GM12864 (cell line): ENCODE measurements around the gene MED7.

Experiments
- DNase-seq: peaks from one replicate; pipeline ENCODE4 v3.0.0-alpha.2; 2011; ENCODE audit warnings: low read depth
- H3K4me3 ChIP-seq: 2 replicates; pipeline ENCODE4 v1.5.1; 2011; ENCODE audit warnings: mild to moderate bottlenecking, low read depth, low read length, control low read depth
- TF ChIP-seq, protein P1 (sequence below): IDR thresholded peaks from 2 replicates; pipeline ENCODE4 v1.5.1; 2011; ENCODE audit warnings: low read depth, mild to moderate bottlenecking, moderate library complexity, low read length, control low read depth, inconsistent platforms; ENCODE audit errors: missing control alignments

Gene MED7

DNA sequence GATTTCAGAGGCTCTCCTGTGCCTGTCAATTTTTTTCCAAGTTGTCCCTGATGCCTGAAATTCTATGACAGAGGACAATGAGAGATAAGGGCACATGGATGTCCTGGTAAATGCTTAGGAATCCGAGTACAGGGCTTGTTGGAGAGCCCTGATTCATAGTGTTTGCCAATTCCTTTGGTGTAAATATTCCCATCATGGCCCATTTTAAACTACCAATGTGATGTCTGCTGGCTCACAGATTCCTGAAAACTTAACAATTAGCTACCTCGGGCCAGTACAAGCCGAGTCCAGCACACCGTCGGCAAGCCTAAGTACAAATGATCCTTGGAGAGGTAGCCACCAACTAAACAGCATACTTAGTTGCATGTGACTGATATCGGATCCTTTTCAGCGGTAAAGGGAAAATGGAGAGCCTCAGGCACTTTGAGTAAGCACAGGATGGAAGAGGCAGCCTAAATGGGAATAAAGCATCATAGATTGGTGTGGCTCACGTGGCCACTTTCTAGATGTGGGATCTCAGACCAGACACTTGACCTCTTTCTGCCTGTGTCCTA, 41.5 kb upstream of the MED7 start:
- DNase-seq = no peak
- TF ChIP-seq, protein P1, sequence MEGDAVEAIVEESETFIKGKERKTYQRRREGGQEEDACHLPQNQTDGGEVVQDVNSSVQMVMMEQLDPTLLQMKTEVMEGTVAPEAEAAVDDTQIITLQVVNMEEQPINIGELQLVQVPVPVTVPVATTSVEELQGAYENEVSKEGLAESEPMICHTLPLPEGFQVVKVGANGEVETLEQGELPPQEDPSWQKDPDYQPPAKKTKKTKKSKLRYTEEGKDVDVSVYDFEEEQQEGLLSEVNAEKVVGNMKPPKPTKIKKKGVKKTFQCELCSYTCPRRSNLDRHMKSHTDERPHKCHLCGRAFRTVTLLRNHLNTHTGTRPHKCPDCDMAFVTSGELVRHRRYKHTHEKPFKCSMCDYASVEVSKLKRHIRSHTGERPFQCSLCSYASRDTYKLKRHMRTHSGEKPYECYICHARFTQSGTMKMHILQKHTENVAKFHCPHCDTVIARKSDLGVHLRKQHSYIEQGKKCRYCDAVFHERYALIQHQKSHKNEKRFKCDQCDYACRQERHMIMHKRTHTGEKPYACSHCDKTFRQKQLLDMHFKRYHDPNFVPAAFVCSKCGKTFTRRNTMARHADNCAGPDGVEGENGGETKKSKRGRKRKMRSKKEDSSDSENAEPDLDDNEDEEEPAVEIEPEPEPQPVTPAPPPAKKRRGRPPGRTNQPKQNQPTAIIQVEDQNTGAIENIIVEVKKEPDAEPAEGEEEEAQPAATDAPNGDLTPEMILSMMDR = no peak
- H3K4me3 ChIP-seq = no peak overlapping the region

DNA sequence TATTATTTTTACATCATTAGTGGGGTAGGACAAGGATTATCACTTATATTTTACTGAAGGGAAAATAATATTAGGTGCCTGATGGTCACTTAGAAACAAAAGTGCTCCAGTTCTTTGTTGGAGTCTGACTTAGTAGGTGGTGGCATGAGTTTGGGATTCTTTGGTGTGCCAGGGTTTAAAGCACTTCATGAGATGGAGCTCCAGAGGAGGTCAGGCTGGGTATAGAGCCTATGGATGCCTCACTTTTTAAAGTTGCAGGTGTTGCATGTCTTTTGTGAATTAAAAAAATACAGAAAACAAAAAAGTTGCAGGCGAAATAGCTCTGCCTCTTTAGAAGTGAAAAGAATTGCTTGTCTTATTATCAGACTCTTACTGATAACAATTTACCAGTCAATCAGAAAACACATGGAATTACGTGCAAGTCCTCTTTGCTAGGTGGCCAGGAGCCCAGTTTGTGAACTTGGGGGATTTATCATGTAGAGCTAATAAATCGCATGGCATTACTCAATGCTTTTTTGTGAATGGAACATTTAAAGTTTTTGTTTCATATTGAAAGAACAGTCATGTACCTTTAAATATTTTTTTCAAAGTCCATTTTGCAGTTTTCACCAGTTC, 39.6 kb upstream of the MED7 start:
- H3K4me3 ChIP-seq = no peak overlapping the region
- TF ChIP-seq, protein P1 = no peak
- DNase-seq = no peak

DNA sequence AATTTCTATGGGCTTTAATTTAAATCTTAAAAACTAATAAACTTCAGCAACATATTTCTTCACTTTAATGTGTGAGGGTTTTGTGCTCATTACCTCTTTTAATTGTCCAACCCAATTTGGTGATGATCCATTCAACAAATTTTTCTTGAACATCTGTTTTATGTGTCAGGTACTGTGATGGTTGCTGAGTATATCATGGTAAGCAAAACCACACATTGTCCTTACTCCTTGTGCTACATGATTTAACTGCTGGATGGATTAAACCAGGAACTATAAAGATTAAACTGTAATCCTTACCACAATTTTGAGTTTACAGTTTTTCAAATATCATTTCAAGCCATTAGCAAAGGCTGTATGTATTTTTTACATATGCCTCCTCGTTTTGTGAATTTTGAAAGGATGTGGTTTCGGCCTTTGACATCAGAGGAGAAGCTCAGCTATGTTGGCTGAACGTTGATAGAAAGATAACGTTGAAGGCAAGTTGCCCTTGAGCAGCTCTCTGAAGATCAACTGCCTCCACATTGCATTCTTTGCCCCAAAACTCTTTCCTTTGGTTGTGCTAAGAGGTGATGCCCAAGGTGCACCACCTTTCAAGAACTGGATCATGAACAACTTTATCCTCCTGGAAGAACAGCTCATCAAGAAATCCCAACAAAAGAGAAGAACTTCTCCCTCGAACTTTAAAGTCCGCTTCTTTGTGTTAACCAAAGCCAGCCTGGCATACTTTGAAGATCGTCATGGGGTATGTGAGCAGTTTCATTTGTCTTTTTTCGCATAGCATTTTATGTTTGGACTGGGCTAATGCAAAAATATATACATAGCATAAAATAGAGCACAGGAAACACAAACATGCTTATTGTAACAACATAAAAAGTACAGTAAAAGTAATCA, 38.0 kb upstream of the MED7 start, which contains the start of gene ITK:
TSS of gene ITK (plus strand) at position 467 of the 891 bp plus-strand sequence. CDS start at position 605, 138 bp downstream.
- H3K4me3 ChIP-seq = no peak within 1 kb of the TSS
- TF ChIP-seq, protein P1 = no peak
- no peak for DNase-seq

DNA sequence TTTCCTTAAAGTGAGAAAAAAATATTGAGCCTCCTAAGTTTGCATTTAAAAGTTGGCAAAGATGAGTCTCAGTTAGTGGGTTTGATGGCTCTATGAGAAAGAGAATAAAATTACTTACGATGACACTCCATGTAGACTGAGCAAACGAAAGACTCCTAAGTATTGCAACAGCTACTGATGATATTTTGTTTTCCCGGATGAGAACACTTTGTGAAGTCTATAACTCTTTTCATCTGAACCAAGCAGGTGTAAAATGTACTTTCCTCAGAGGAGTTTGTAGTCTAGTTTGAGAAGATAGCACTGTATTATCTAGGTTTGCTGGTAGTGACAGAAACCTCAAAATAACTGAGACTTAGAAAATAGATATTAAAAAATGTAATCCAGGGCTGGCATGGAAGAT, 36.3 kb upstream of the MED7 start:
- TF ChIP-seq, protein P1 = no peak

DNA sequence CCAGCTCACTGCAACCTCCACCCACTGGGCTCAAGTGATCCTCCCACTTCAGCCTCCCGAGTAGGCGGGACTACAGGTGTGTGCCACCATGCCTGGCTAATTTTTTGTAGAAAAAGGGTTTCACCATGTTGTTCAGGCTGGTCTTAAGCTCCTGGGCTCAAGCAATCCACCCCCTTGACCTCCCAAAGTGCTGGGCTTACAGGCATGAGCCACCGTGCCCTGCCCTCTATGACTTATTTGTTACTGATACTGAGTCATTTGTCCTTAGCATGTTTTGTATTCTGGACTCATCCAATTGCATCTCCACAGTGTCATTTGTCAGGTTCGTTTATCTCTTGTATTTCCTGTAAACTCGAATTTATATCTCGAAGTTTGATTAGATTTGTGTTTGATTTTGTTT, 35.3 kb upstream of the MED7 start:
- no peak overlapping the region for H3K4me3 ChIP-seq
- DNase-seq = no peak
- TF ChIP-seq, protein P1 = no peak

More for the DNA sequence above, 36.3 kb upstream of the MED7 start:
- DNase-seq = no peak
- H3K4me3 ChIP-seq = no peak overlapping the region

DNA sequence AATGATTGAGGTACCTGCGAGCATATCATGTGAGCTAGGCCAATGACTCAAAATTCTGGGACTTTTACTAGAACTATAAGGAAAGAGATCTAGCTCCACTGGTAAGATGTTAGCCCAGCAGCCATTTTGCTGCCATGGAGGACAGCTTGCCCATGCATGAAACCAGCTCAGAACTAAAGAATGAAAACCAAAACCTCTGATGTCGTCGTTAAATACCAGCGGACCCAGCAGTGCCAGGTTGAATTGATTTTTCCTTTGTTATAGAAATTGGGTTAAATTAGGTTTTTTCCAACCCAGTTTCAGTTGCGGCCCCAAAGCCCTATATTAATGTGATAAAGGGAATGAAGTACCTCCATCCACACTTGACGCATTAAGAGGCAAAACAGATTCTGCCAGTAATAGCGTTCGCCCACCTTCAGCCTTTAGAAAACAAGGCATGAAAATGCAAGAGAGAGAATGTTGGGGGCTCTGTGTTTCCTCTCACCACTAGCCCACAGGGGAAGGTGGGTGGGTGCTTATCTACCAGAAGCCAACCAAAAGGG, 32.5 kb upstream of the MED7 start:
- H3K4me3 ChIP-seq = no peak overlapping the region
- TF ChIP-seq, protein P1 = no peak
- DNase-seq = no peak
